Parathyroid adenoma (tissue), 2 donors: ENCODE measurements around the gene IQSEC3.

Experiments used
- H2AFZ ChIP-seq: fragments of 300-600 bp; sonication (generic); one replicate; pipeline ENCODE4 v1.7.0; 2017; ENCODE audit warnings: antibody characterized with exemption, mild to moderate bottlenecking
- H3K27ac ChIP-seq: fragments of 300-600 bp; sonication (generic); one replicate; pipeline ENCODE4 v1.7.0; 2017
- H3K27me3 ChIP-seq: fragments of 300-600 bp; sonication (generic); one replicate; pipeline ENCODE4 v1.7.0; 2017; ENCODE audit warnings: low read length; ENCODE audit not compliant: control insufficient read depth, insufficient read depth
- H3K36me3 ChIP-seq: fragments of 300-600 bp; sonication (generic); one replicate; pipeline ENCODE4 v1.7.0; 2017; ENCODE audit warnings: low read length; ENCODE audit not compliant: control insufficient read depth, insufficient read depth
- H3K4me1 ChIP-seq: fragments of 300-600 bp; sonication (generic); one replicate; pipeline ENCODE4 v1.7.0; 2017; ENCODE audit warnings: control low read depth
- H3K4me2 ChIP-seq: fragments of 300-600 bp; sonication (generic); one replicate; pipeline ENCODE4 v1.7.0; 2017; ENCODE audit warnings: low read length
- H3K4me3 ChIP-seq: fragments of 300-600 bp; sonication (generic); one replicate; pipeline ENCODE4 v1.7.0; 2017; ENCODE audit warnings: low read depth, low read length
- H3K79me2 ChIP-seq: fragments of 300-600 bp; sonication (generic); one replicate; pipeline ENCODE4 v1.7.0; 2017; ENCODE audit warnings: control low read depth
- H3K9ac ChIP-seq: fragments of 300-600 bp; sonication (generic); one replicate; pipeline ENCODE4 v1.7.0; 2017; ENCODE audit warnings: mild to moderate bottlenecking
- H3K9me3 ChIP-seq: fragments of 300-600 bp; sonication (generic); one replicate; pipeline ENCODE4 v1.7.0; 2017; ENCODE audit warnings: low read length; ENCODE audit not compliant: control insufficient read depth
- TF ChIP-seq, protein P1 (sequence below): fragments of 300-600 bp; sonication (generic); IDR thresholded peaks from one replicate; pipeline ENCODE4 v1.7.0; 2017; ENCODE audit warnings: antibody characterized with exemption, mild to moderate bottlenecking
- donor health status: primary hyperparathyroidism.

Gene IQSEC3

DNA sequence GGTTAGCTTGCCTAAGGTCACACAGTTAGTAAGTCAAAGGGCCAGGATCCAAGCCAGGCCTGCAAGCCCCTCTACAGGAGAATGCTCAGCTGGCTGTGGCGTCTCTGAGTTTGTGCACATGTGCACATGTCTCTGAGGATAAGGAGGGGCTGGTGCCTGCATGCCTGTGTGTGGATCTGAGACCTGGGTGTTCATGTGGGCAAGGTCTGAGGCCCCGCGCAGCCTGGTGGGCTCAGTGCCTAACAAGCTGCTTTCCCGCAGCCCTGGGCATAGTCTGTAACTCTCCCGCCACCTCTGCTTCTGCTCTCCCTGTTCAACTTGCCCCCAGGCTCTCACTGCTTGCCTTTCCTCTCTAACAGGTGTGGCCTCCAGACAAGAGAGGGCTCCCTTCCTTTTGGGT lies 151.7 kb downstream of the IQSEC3 start:
- H3K9ac ChIP-seq, result no peak overlapping the region
- H3K4me1 ChIP-seq, result peaks cover 7% of the 10 kb centered on the region
- no peaks in the 10 kb centered on the region for H3K27me3 ChIP-seq
- H3K27ac ChIP-seq, result no peak overlapping the region
- TF ChIP-seq, protein P1, sequence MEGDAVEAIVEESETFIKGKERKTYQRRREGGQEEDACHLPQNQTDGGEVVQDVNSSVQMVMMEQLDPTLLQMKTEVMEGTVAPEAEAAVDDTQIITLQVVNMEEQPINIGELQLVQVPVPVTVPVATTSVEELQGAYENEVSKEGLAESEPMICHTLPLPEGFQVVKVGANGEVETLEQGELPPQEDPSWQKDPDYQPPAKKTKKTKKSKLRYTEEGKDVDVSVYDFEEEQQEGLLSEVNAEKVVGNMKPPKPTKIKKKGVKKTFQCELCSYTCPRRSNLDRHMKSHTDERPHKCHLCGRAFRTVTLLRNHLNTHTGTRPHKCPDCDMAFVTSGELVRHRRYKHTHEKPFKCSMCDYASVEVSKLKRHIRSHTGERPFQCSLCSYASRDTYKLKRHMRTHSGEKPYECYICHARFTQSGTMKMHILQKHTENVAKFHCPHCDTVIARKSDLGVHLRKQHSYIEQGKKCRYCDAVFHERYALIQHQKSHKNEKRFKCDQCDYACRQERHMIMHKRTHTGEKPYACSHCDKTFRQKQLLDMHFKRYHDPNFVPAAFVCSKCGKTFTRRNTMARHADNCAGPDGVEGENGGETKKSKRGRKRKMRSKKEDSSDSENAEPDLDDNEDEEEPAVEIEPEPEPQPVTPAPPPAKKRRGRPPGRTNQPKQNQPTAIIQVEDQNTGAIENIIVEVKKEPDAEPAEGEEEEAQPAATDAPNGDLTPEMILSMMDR, result no peak
- H3K9me3 ChIP-seq, result no peaks in the 10 kb centered on the region
- H2AFZ ChIP-seq, result no peak overlapping the region
- no peak overlapping the region for H3K4me3 ChIP-seq
- no peak overlapping the region for H3K4me2 ChIP-seq
- H3K36me3 ChIP-seq, result no peaks in the 10 kb centered on the region
- H3K79me2 ChIP-seq, result no peaks in the 10 kb centered on the region

DNA sequence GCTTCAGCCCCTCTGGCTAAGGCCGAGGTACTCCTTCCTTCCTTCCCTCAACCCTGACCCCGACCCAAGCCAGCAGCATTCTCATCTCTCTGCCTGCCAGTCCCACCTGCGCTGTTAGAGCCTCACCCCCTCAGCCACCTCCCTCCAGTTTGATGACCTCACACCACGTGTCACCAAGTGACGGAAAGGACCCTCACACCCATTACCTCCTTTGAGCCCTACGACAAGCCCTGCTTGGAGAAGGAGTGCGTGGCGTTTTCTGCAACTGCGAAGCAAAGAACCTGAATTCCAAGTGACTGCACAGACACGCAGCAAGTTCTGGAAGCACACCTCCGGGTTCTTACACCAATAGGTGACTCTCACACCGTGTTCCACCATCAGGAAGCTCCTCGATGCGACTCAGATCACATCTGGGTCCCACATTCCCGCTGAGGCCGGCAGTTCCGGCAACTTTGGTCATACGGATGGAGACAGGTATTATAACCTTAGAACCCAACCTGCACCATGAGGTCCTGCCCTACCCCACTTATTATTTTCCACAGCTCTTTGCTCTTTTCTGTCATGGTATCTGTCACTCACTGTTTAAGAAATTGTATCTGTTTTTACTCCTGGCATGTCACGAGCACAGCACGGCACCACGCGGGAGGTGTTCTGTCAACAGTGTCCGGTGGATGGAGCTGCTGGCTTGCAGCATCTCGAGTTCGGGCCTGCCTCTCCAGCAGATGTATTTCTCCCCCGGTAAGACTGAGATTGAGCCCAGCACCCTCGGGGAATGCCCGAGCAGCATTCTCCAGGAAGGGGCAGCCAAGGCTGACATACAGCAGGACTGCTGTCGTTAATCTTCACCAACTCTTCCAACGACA lies 152.4 kb downstream of the IQSEC3 start:
- TF ChIP-seq, protein P1, result no peak
- Histone ChIP-seq H3K36me3 (no peaks in the 10 kb centered on the region), H3K79me2 (no peaks in the 10 kb centered on the region), H3K9ac (no peak overlapping the region), H3K4me1 (no peaks in the 10 kb centered on the region), H3K9me3 (no peaks in the 10 kb centered on the region), H3K4me2 (no peak overlapping the region), H2AFZ (no peak overlapping the region), H3K27ac (no peak overlapping the region), H3K27me3 (no peaks in the 10 kb centered on the region), H3K4me3 (no peak overlapping the region)

DNA sequence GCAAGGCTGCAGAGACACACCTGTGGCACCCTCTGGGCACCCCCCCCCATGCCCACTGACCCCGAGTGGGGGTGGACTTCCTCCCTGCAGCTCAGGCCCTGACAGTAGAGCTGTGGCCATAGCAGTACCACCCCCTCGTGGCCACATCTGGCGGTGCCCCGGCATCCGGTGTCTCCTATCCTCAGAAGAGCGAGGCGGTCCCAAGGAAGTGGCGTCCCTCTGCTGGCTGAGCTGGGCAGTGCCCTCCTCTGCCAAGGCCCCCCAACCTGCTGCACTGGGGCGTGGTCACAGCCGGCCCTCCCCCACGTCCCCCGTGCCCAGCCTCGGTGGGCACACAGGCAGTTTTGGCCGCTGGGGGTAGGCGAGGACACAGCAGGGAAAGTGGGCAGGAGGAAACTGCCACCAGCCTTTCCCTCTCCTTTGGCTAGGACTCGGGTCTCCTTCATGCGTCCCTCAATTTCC lies 153.4 kb downstream of the IQSEC3 start:
- H3K27ac ChIP-seq, result no peak overlapping the region
- H3K79me2 ChIP-seq, result no peaks in the 10 kb centered on the region
- no peak overlapping the region for H3K9ac ChIP-seq
- no peaks in the 10 kb centered on the region for H3K4me1 ChIP-seq
- H3K27me3 ChIP-seq, result no peaks in the 10 kb centered on the region
- TF ChIP-seq, protein P1, result peak; percentile 98
- H3K4me2 ChIP-seq, result no peak overlapping the region
- H3K9me3 ChIP-seq, result no peaks in the 10 kb centered on the region
- H3K36me3 ChIP-seq, result no peaks in the 10 kb centered on the region
- H3K4me3 ChIP-seq, result no peak overlapping the region
- no peak overlapping the region for H2AFZ ChIP-seq

DNA sequence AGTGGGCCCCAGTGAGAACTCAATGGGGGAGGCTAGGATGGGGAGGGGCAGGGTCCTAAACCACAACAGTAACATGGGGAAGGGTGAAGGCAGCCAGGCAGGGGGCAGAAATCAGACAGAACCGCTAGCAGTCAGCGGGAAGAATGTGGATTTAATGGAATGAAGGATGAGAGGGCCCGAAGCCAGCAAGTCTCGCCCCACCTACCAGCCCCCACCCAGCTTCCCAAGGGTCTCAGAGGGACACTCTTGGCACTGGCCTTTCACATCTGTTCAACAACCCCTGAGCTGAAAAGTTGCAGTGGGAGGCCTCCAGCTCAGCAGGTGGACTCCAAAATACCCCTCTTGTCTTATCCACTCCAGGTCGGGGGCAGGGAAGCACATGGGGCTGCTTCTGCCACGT lies 153.9 kb downstream of the IQSEC3 start:
- Histone ChIP-seq H3K9ac (no peak overlapping the region), H3K79me2 (no peaks in the 10 kb centered on the region), H3K27me3 (no peaks in the 10 kb centered on the region), H3K9me3 (no peaks in the 10 kb centered on the region), H3K27ac (no peak overlapping the region), H2AFZ (no peak overlapping the region), H3K4me3 (no peak overlapping the region), H3K4me1 (no peaks in the 10 kb centered on the region), H3K4me2 (no peak overlapping the region), H3K36me3 (no peaks in the 10 kb centered on the region)
- TF ChIP-seq, protein P1, result no peak
